NB4 (cell line): ENCODE measurements around the gene TBC1D22A.

Experiments used
- DNase-seq: peaks from one replicate; pipeline ENCODE4 v3.0.0; 2010; ENCODE audit warnings: low read depth
- H3K4me3 ChIP-seq: one replicate; pipeline ENCODE4 v1.5.1; 2011; ENCODE audit warnings: mild to moderate bottlenecking, low read depth, low read length, moderate library complexity
- CTCF ChIP-seq: IDR thresholded peaks from one replicate; pipeline ENCODE4 v1.5.1; 2012; ENCODE audit warnings: low read depth, low read length
- MYC ChIP-seq: IDR thresholded peaks from 2 replicates; pipeline ENCODE4 v1.6.1; 2011; ENCODE audit warnings: low read depth, low read length
- POLR2A ChIP-seq: IDR thresholded peaks from 2 replicates; pipeline ENCODE4 v1.6.1; 2011; ENCODE audit warnings: mild to moderate bottlenecking; ENCODE audit not compliant: insufficient read length; ENCODE audit errors: extremely low read depth
- TF ChIP-seq, protein P1 (sequence below): IDR thresholded peaks from 2 replicates; pipeline ENCODE4 v1.6.1; 2011; ENCODE audit warnings: low read depth, low read length

TBC1D22A gene

GRCh38 chr22:46936378-46936903 is 174.0 kb downstream of the TBC1D22A start:
- H3K4me3 ChIP-seq, result no peak overlapping the region
- no peak for TF ChIP-seq POLR2A
- no peak for TF ChIP-seq CTCF
- TF ChIP-seq MYC, result no peak
- TF ChIP-seq, protein P1, sequence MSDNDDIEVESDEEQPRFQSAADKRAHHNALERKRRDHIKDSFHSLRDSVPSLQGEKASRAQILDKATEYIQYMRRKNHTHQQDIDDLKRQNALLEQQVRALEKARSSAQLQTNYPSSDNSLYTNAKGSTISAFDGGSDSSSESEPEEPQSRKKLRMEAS, result no peak
- DNase-seq, result no peak

DNA sequence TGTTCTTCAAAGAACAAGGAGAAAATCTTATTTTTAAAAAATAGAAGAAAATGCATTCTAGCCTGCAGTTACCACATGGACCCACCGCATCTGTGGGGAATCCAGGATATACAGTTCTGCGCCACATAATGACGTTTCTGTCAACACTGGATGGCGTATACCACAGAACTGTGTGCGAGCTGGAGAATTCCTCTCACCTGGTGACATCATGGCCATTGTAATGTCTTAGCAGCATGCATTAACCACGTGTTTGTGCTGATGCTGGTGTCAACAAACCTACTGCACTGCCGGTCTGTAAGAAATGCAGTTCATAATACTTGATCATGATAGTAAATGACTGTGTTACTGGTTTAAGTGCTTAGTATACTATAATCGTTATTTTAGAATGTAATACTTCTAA is 174.7 kb downstream of the TBC1D22A start:
- no peak for DNase-seq
- TF ChIP-seq, protein P1, result no peak
- TF ChIP-seq MYC, result no peak
- no peak for TF ChIP-seq CTCF
- no peak for TF ChIP-seq POLR2A
- no peak overlapping the region for H3K4me3 ChIP-seq

GRCh38 chr22:46937939-46938338 is 175.5 kb downstream of the TBC1D22A start:
- TF ChIP-seq POLR2A, result no peak
- TF ChIP-seq, protein P1, result no peak
- no peak for TF ChIP-seq MYC
- H3K4me3 ChIP-seq, result no peak overlapping the region
- no peak for DNase-seq

GRCh38 chr22:46941968-46942798 is 179.7 kb downstream of the TBC1D22A start:
- H3K4me3 ChIP-seq, result no peak overlapping the region
- DNase-seq, result no peak
- no peak for TF ChIP-seq POLR2A
- TF ChIP-seq, protein P1, result no peak
- no peak for TF ChIP-seq MYC
- no peak for TF ChIP-seq CTCF

DNA sequence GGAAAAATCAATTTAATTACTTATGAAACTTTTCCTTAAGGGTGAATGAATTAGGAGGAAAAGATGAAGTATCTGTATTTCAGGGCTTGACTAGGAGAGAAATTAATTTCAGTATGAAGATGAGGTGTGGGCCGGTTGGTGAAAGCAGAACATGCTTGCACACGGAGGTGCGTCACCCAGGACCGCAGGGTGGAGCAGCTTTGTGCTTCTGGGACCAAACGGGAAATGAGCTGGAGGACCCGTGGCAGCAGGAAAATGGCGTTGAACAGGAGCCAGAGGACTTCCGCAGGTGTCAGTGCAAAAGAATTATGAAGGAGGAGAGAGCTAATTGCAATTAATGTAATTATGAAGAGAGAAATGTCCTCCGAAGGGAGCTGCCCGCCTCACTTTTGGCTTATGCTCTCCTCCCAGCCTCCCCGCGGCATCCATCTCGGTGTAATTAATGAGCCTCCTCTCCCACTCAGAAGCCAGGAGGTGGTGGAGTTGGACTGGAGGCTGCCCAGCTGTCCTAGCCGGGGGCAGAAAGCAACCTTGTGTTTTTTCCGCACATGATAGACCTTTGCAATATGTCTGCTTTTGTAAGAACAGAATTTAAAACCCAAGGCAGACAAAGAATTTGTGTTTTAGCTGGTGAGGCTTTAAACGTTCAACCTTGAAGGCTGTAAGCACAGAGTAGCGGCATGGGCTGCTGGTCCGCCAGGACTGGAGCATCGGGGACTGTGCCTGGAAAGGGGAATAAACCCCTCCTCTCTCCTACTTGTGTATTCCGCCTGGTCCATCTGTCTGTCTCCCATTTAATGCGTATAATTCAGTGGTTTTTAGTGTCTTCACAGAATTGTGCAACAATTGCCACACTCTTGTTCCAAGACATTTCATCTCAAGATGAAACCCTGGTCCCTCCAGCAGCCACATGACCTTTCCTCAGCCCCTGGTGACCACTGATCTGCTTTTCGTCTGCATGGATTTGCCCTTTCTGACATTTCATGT is 180.6 kb downstream of the TBC1D22A start:
- TF ChIP-seq, protein P1, result no peak
- TF ChIP-seq MYC, result no peak
- TF ChIP-seq CTCF, result no peak

More for the DNA sequence above, 180.6 kb downstream of the TBC1D22A start:
- no peak overlapping the region for H3K4me3 ChIP-seq
- DNase-seq, result no peak
